GM10847 (cell line): ENCODE data around the gene ADAM12.

ENCODE experiments used
- POLR2A ChIP-seq: IDR thresholded peaks from 2 replicates; pipeline ENCODE4 v1.6.1; 2011; ENCODE audit not compliant: insufficient read length; ENCODE audit errors: extremely low read depth

Gene ADAM12

GRCh38 chr10:126087796-126088505 lies 300.3 kb downstream of the ADAM12 start:
- no peak for TF ChIP-seq POLR2A

- TF ChIP-seq POLR2A: no peak
These were observed 301.1 kb downstream of the ADAM12 start for GRCh38 chr10:126087153-126087680.

- TF ChIP-seq POLR2A: no peak
These were observed 302.5 kb downstream of the ADAM12 start for GRCh38 chr10:126085806-126086205.

GRCh38 chr10:126084369-126084768 lies 303.9 kb downstream of the ADAM12 start:
- TF ChIP-seq POLR2A: no peak

GRCh38 chr10:126083009-126083408 lies 305.3 kb downstream of the ADAM12 start:
- no peak for TF ChIP-seq POLR2A

GRCh38 chr10:126081841-126082466 lies 306.3 kb downstream of the ADAM12 start:
- TF ChIP-seq POLR2A: no peak

- no peak for TF ChIP-seq POLR2A
These were observed 307.3 kb downstream of the ADAM12 start for GRCh38 chr10:126080879-126081411.

GRCh38 chr10:126080291-126080825 lies 307.9 kb downstream of the ADAM12 start:
- no peak for TF ChIP-seq POLR2A

GRCh38 chr10:126075009-126075408 lies 313.3 kb downstream of the ADAM12 start:
- TF ChIP-seq POLR2A: no peak

- TF ChIP-seq POLR2A: no peak
These were observed 314.0 kb downstream of the ADAM12 start for GRCh38 chr10:126074291-126074690.

GRCh38 chr10:126073606-126074005 lies 314.7 kb downstream of the ADAM12 start:
- no peak for TF ChIP-seq POLR2A

- no peak for TF ChIP-seq POLR2A
These were observed 315.7 kb downstream of the ADAM12 start for GRCh38 chr10:126072622-126073021.

GRCh38 chr10:126070476-126071215 lies 317.6 kb downstream of the ADAM12 start:
- TF ChIP-seq POLR2A: no peak

GRCh38 chr10:126068322-126068721 lies 320.0 kb downstream of the ADAM12 start:
- TF ChIP-seq POLR2A: no peak

- TF ChIP-seq POLR2A: no peak
These were observed 321.8 kb downstream of the ADAM12 start for GRCh38 chr10:126066456-126066855.
